Measurements from ENCODE around the gene LARP6. TPM values are rescaled to one million over a fixed set of nuclear protein-coding genes. Genes with fewer than 3 reads are reported as not detected.

The LARP6 gene
- total and polyA plus RNA-seq, 2 experiments from 2014 or later, result 20.0 to 22.4 TPM

GRCh38 chr15:70879401-70879800 is 25.4 kb upstream of the LARP6 start:
- no peaks in the 10 kb centered on the region for H3K4me1 Mint-ChIP-seq
- no peaks in the 10 kb centered on the region for H3K9me3 Mint-ChIP-seq
- Histone ChIP-seq H4K20me1 (replicated peaks; ENCODE audit: insufficient read depth) (no peaks in the 10 kb centered on the region), H3K4me3 (no peak overlapping the region), H2AFZ (no peak overlapping the region), H3K4me2 (no peak overlapping the region), H3K27ac (ENCODE audit: low read depth) (no peak overlapping the region), H3K9me2 (ENCODE audit: insufficient read depth) (no peaks in the 10 kb centered on the region), H3K4me1 (ENCODE audit: insufficient read depth) (no peaks in the 10 kb centered on the region), H3K79me2 (replicated peaks; ENCODE audit: insufficient read depth) (no peaks in the 10 kb centered on the region), H3K27me3 (ENCODE audit: insufficient read depth) (no peaks in the 10 kb centered on the region), H3K36me3 (ENCODE audit: insufficient read depth) (no peaks in the 10 kb centered on the region), H3F3A (replicated peaks; ENCODE audit: low read depth) (no peaks in the 10 kb centered on the region)
- no peak overlapping the region for H3K27ac Mint-ChIP-seq
- H3K4me3 Mint-ChIP-seq, result no peak overlapping the region
- no peaks in the 10 kb centered on the region for H3K27me3 Mint-ChIP-seq (ENCODE audit: insufficient read depth, low read depth, poor library complexity)
- DNase-seq (ENCODE audit: low spot score), result no peak
- ATAC-seq, result no peak
- H3K36me3 Mint-ChIP-seq (ENCODE audit: low read depth), result no peaks in the 10 kb centered on the region
- TF ChIP-seq ZNF462 (CRISPR knock-in tag; IDR thresholded peaks at IDR 0.05) (no peak), ZNF114 (CRISPR knock-in tag; IDR thresholded peaks at IDR 0.05) (no peak), NANOG (IDR thresholded peaks at IDR 0.05; ENCODE audit: borderline replicate concordance) (no peak)

- no peaks in the 10 kb centered on the region for H3K4me1 ChIP-seq (ENCODE audit: insufficient read depth)
- H2AFZ ChIP-seq, result no peak overlapping the region
- Mint-ChIP-seq H3K9me3 (peaks cover 16% of the 10 kb centered on the region), H3K27ac (no peak overlapping the region), H3K27me3 (ENCODE audit: insufficient read depth, low read depth, poor library complexity) (no peaks in the 10 kb centered on the region), H3K4me3 (no peak overlapping the region), H3K36me3 (ENCODE audit: low read depth) (peaks cover 15% of the 10 kb centered on the region), H3K4me1 (no peaks in the 10 kb centered on the region)
- H3K27ac ChIP-seq (ENCODE audit: low read depth), result no peak overlapping the region
- no peaks in the 10 kb centered on the region for H3K36me3 ChIP-seq (ENCODE audit: insufficient read depth)
- H3K79me2 ChIP-seq (replicated peaks; ENCODE audit: insufficient read depth), result no peaks in the 10 kb centered on the region
- no peaks in the 10 kb centered on the region for H4K20me1 ChIP-seq (replicated peaks; ENCODE audit: insufficient read depth)
- H3K4me2 ChIP-seq, result no peak overlapping the region
- H3K27me3 ChIP-seq (ENCODE audit: insufficient read depth), result no peaks in the 10 kb centered on the region
- no peaks in the 10 kb centered on the region for H3K9me2 ChIP-seq (ENCODE audit: insufficient read depth)
- DNase-seq (ENCODE audit: low spot score) (no peak), ATAC-seq (no peak)
- no peaks in the 10 kb centered on the region for H3F3A ChIP-seq (replicated peaks; ENCODE audit: low read depth)
- no peak overlapping the region for H3K4me3 ChIP-seq
- TF ChIP-seq EZH2phosphoT487 (IDR thresholded peaks at IDR 0.05; ENCODE audit: unreplicated experiment) (no peak), JUNB (IDR thresholded peaks at IDR 0.05; ENCODE audit: unreplicated experiment) (no peak), STAT1 (IDR thresholded peaks at IDR 0.05; ENCODE audit: unreplicated experiment) (no peak), CREB1 (CRISPR knock-in tag; IDR thresholded peaks at IDR 0.05; ENCODE audit: low read depth) (no peak), EZH2 (IDR thresholded peaks at IDR 0.05; ENCODE audit: low read depth, unreplicated experiment) (no peak), ZNF462 (CRISPR knock-in tag; IDR thresholded peaks at IDR 0.05) (no peak)
These were observed 22.7 kb upstream of the LARP6 start for GRCh38 chr15:70876683-70877082.

All from GM23338 (cell line).